H1 (cell line): ENCODE results near the gene CIRBP. TPM values are rescaled to one million over a fixed set of nuclear protein-coding genes. Genes with fewer than 3 reads are reported as not detected.

ENCODE experiments used
- CHD2 ChIP-seq: IDR thresholded peaks from 2 replicates; pipeline ENCODE4 v1.6.1; 2012; ENCODE audit warnings: low read length, improper control_type of control experiment
- EZH2 ChIP-seq: fragments of 200-600 bp; sonication (generic); IDR thresholded peaks from 2 replicates; pipeline ENCODE4 v1.7.1; 2012; ENCODE audit warnings: low read depth, mild to moderate bottlenecking, moderate library complexity, low read length, inconsistent platforms; ENCODE audit not compliant: severe bottlenecking
- JUND ChIP-seq: IDR thresholded peaks from 2 replicates; pipeline ENCODE4 v1.6.1; 2011; ENCODE audit warnings: mild to moderate bottlenecking, improper control_type of control experiment, low read length
- NANOG ChIP-seq: IDR thresholded peaks from 2 replicates; pipeline ENCODE4 v1.6.1; 2011; ENCODE audit warnings: low read length, low read depth, mild to moderate bottlenecking, inconsistent platforms; ENCODE audit not compliant: insufficient read depth, poor library complexity, severe bottlenecking
- POU5F1 ChIP-seq: IDR thresholded peaks from 2 replicates; pipeline ENCODE4 v1.6.1; 2011; ENCODE audit warnings: low read depth, mild to moderate bottlenecking, low read length, moderate library complexity
- SIN3A ChIP-seq, 2 experiments: IDR thresholded peaks in 1 of 2; conservative IDR thresholded peaks in 1 of 2; 2 replicates each; pipeline ENCODE4 v1.6.1; 2011 to 2012; ENCODE audit warnings: low read length in 2 of 2, improper control_type of control experiment in 1 of 2, low read depth in 1 of 2, mild to moderate bottlenecking in 1 of 2
- SIRT6 ChIP-seq: IDR thresholded peaks from one replicate; pipeline ENCODE4 v1.7.1; 2012; ENCODE audit warnings: low read length, inconsistent platforms
- TBP ChIP-seq: IDR thresholded peaks from 2 replicates; pipeline ENCODE4 v1.6.1; 2011; ENCODE audit warnings: low read depth, low read length, improper control_type of control experiment
- polyA plus RNA-seq, 7 experiments: library from polyadenylated mRNA; depleted of rRNA in 3 of 7; stranded (reverse) in 5 of 7; unstranded in 2 of 7; fragments of >200 nt in 5 of 7; fragments of 200-250 nt in 2 of 7; gene quantifications; 1 replicate in 5 of 7; 2 replicates in 1 of 7; 4 replicates in 1 of 7; pipeline versions ENCODE4 v1.2.1 to v1.2.3, GENCODE V29; 2011 to 2013; ENCODE audit warnings: missing spikeins in 2 of 7, mixed read lengths in 2 of 7
- total RNA-seq: library from RNA; stranded (reverse); fragmentation: NEBNext Ultra II Directional; extraction: Animal tissue kit (Norgen Biotek cat#: 25700); gene quantifications from 2 replicates; pipeline ENCODE4 v1.2.1, GENCODE V29; 2021
- TF ChIP-seq, protein P1 (sequence below): IDR thresholded peaks from 2 replicates; pipeline ENCODE4 v1.6.1; 2012; ENCODE audit warnings: inconsistent platforms

Gene CIRBP
- total and polyA plus RNA-seq, 2 of the 8 experiments (the other 6 are each of a cell fraction or from before 2014, with no cell fraction given) = 175 to 199 TPM

GRCh38 chr19:1283207-1283916 lies 14.2 kb downstream of the CIRBP start (continued):
- no peak for TF ChIP-seq SIN3A (conservative IDR thresholded peaks at IDR 0.05 in 1 of 2, IDR thresholded peaks at IDR 0.05 in 1 of 2; ENCODE audit: low read depth in 1 of 2, low read length in 2 of 2)
- no peak for TF ChIP-seq TBP
- TF ChIP-seq, protein P1, sequence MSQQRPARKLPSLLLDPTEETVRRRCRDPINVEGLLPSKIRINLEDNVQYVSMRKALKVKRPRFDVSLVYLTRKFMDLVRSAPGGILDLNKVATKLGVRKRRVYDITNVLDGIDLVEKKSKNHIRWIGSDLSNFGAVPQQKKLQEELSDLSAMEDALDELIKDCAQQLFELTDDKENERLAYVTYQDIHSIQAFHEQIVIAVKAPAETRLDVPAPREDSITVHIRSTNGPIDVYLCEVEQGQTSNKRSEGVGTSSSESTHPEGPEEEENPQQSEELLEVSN = no peak
- no peak for TF ChIP-seq SIRT6
- no peak for TF ChIP-seq NANOG
- TF ChIP-seq EZH2 = no peak
- no peak for TF ChIP-seq JUND
- no peak for TF ChIP-seq POU5F1
- no peak for TF ChIP-seq CHD2
